K562 (cell line): ENCODE data around the gene LRRC8E. TPM values are rescaled to one million over a fixed set of nuclear protein-coding genes. Genes with fewer than 3 reads are reported as not detected.
A peak's percentile ranks its signal among the peaks of the same experiment; 100 is the strongest.

Experiments used
- BRD4 ChIP-seq: fragments of 200-600 bp; sonication (generic); IDR thresholded peaks from 2 replicates; pipeline ENCODE4 v1.6.1; 2017; ENCODE audit warnings: inconsistent platforms
- CHD1 ChIP-seq: fragments of 200-600 bp; sonication (generic); IDR thresholded peaks from one replicate; pipeline ENCODE4 v1.6.1; 2012; ENCODE audit warnings: mild to moderate bottlenecking, moderate library complexity, low read length, inconsistent platforms
- ELF2 ChIP-seq: fragments of 250-450 bp; sonication (Bioruptor Pico); IDR thresholded peaks from 2 replicates; pipeline ENCODE4 v1.5.0; 2021; ENCODE audit warnings: mild to moderate bottlenecking
- HNRNPH1 ChIP-seq: fragments of 200-400 bp; formaldehyde crosslinking; optimal IDR thresholded peaks from 2 replicates; pipeline ENCODE3; 2017; ENCODE audit warnings: low read depth, mild to moderate bottlenecking, low read length, moderate library complexity
- HNRNPK ChIP-seq: fragments of 200-400 bp; formaldehyde crosslinking; IDR thresholded peaks from one replicate; pipeline ENCODE4 v1.6.1; 2018; ENCODE audit warnings: mild to moderate bottlenecking, low read depth, low read length; ENCODE audit not compliant: poor library complexity, severe bottlenecking
- MCM7 ChIP-seq, 2 experiments: fragments of 450-650 bp; IDR thresholded peaks; 2 replicates each; pipeline ENCODE4 v1.6.1; 2016 to 2018
- NCOA6 ChIP-seq: fragments of 450-650 bp; IDR thresholded peaks from 2 replicates; pipeline ENCODE4 v1.6.1; 2017; ENCODE audit warnings: mild to moderate bottlenecking
- NELFE ChIP-seq: IDR thresholded peaks from 2 replicates; pipeline ENCODE4 v1.6.1; 2011; ENCODE audit warnings: mild to moderate bottlenecking; ENCODE audit not compliant: insufficient read depth, insufficient read length
- POLR2AphosphoS5 ChIP-seq: IDR thresholded peaks from 2 replicates; pipeline ENCODE4 v1.6.1; 2011; ENCODE audit warnings: mild to moderate bottlenecking, low read depth, low read length, moderate library complexity; ENCODE audit not compliant: control insufficient read depth, insufficient read depth
- POLR3A ChIP-seq: IDR thresholded peaks from 2 replicates; pipeline ENCODE4 v1.6.1; 2011; ENCODE audit warnings: borderline replicate concordance, mild to moderate bottlenecking, moderate library complexity; ENCODE audit not compliant: insufficient read length, insufficient read depth; ENCODE audit errors: extremely low read depth
- SRSF3 ChIP-seq: fragments of 200-400 bp; formaldehyde crosslinking; IDR thresholded peaks from 2 replicates; pipeline ENCODE4 v1.6.1; 2016; ENCODE audit warnings: mild to moderate bottlenecking, low read length, moderate library complexity; ENCODE audit not compliant: insufficient read depth
- ZBTB17 ChIP-seq: fragments of 450-650 bp; formaldehyde crosslinking; IDR thresholded peaks from 2 replicates; pipeline ENCODE4 v1.4.0; 2020; ENCODE audit warnings: mild to moderate bottlenecking
- ZNF121 ChIP-seq: sonication (generic); formaldehyde crosslinking; conservative IDR thresholded peaks from 2 replicates; pipeline ENCODE4 v1.8.0; 2022; ENCODE audit warnings: missing genetic modification reagents
- ZNF778 ChIP-seq: fragments of 450-650 bp; formaldehyde crosslinking; IDR thresholded peaks from 2 replicates; pipeline ENCODE4 v1.4.0; 2020; ENCODE audit warnings: mild to moderate bottlenecking, moderate library complexity
- polyA plus RNA-seq, 8 experiments: library from polyadenylated mRNA; depleted of rRNA in 4 of 8; stranded (reverse) in 5 of 8; unstranded in 3 of 8; fragments of >200 nt; fragmentation: Nextera tagmentation in 2 of 8; fragmentation: Illumina TruSeq in 1 of 8; extraction: Ambion mirVana in 2 of 8; extraction: Trizol in 1 of 8; gene quantifications; 2 replicates each; pipeline versions ENCODE4 v1.2.1 to v1.2.3, GENCODE V29; 2011 to 2014; ENCODE audit warnings: inconsistent platforms in 1 of 8, missing spikeins in 1 of 8
- total RNA-seq, 7 experiments: library from RNA; depleted of rRNA in 6 of 7; stranded (reverse); fragments of >200 nt in 6 of 7; fragmentation: Illumina TruSeq in 2 of 7; extraction: Trizol in 2 of 7; gene quantifications; 2 replicates each; pipeline versions ENCODE4 v1.2.1 to v1.2.3, GENCODE V29; 2011 to 2021; ENCODE audit warnings: low replicate concordance in 1 of 7
- TF ChIP-seq, protein P1 (sequence below): fragments of 250-450 bp; sonication (Bioruptor Pico); IDR thresholded peaks from 2 replicates; pipeline ENCODE4 v1.5.0; 2021; ENCODE audit warnings: mild to moderate bottlenecking, borderline replicate concordance
- TF ChIP-seq, protein P2 (sequence below): sonication (generic); formaldehyde crosslinking; IDR thresholded peaks from 2 replicates; pipeline ENCODE4 v1.9.0; 2022; ENCODE audit warnings: mild to moderate bottlenecking, missing genetic modification reagents
- TF ChIP-seq, protein P3 (sequence below): fragments of 250-450 bp; sonication (Bioruptor Pico); IDR thresholded peaks from 2 replicates; pipeline ENCODE4 v1.5.0; 2021; ENCODE audit warnings: mild to moderate bottlenecking, moderate library complexity
- TF ChIP-seq, protein P4 (sequence below): sonication (generic); formaldehyde crosslinking; IDR thresholded peaks from 2 replicates; pipeline ENCODE4 v1.8.1; 2023; ENCODE audit warnings: mild to moderate bottlenecking, missing genetic modification reagents

LRRC8E gene
- total and polyA plus RNA-seq, 9 of the 15 experiments (the other 6 are each of a cell fraction or from before 2014, with no cell fraction given): 0.08 to 5.7 (median 3.5) TPM; not detected in 1

DNA sequence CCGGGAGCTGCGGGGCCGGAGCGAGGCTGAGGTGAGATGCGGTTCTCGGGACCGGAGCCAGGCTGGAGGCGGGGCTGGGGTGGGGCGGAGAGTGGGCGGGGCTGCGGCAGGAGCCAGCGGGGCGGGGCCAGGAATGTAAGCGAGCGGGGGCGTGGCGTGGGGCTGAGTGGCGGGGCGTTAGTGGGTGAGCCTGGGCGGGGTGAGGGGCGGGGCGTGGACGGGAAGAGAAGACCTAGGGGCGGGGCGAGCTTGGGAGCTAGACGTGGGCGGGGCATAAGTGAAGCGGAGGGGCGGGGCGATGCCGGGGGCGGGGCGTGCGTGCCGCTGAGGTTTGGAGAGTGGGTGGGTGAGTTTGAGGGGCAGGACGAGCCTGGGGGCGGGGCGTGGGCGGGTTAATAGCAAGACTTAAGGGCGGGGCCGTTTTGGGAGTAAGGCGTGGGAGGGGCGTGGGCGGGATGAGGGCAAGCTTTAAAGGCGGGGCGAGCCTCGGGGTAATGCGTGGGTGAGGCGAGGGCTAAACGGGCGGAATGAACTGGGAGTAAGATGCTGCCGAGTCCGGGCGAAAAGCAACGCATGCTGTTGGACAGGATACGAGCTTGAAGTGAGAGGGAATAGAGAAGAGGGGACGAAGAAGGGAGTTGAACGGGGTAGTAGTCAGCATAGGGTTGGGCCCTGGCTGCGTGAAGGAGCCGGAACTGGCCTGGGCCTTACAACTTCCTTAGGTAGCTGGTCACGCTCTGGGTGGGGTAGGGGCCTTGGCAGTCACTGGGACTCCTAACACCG lies 32.4 kb downstream of the LRRC8E start (continued):
- no peak for TF ChIP-seq POLR3A
- TF ChIP-seq SRSF3: no peak
- no peak for TF ChIP-seq BRD4
- no peak for TF ChIP-seq ZNF121
- no peak for TF ChIP-seq HNRNPK
- TF ChIP-seq NCOA6: no peak
- no peak for TF ChIP-seq ZNF778 (CRISPR knock-in tag)
- TF ChIP-seq MCM7 (IDR thresholded peaks at IDR 0.05): no peak
- peak; percentile 63 for TF ChIP-seq ELF2 (CRISPR knock-in tag)
- TF ChIP-seq, protein P1, sequence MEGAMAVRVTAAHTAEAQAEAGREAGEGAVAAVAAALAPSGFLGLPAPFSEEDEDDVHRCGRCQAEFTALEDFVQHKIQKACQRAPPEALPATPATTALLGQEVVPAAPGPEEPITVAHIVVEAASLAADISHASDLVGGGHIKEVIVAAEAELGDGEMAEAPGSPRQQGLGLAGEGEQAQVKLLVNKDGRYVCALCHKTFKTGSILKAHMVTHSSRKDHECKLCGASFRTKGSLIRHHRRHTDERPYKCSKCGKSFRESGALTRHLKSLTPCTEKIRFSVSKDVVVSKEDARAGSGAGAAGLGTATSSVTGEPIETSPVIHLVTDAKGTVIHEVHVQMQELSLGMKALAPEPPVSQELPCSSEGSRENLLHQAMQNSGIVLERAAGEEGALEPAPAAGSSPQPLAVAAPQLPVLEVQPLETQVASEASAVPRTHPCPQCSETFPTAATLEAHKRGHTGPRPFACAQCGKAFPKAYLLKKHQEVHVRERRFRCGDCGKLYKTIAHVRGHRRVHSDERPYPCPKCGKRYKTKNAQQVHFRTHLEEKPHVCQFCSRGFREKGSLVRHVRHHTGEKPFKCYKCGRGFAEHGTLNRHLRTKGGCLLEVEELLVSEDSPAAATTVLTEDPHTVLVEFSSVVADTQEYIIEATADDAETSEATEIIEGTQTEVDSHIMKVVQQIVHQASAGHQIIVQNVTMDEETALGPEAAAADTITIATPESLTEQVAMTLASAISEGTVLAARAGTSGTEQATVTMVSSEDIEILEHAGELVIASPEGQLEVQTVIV (CRISPR knock-in tag): no peak
- no peak for TF ChIP-seq CHD1
- TF ChIP-seq ZBTB17 (CRISPR knock-in tag): no peak
- peak; percentile 68 for TF ChIP-seq POLR2AphosphoS5
- TF ChIP-seq NELFE: no peak
- no peak for TF ChIP-seq HNRNPH1
- TF ChIP-seq, protein P2, sequence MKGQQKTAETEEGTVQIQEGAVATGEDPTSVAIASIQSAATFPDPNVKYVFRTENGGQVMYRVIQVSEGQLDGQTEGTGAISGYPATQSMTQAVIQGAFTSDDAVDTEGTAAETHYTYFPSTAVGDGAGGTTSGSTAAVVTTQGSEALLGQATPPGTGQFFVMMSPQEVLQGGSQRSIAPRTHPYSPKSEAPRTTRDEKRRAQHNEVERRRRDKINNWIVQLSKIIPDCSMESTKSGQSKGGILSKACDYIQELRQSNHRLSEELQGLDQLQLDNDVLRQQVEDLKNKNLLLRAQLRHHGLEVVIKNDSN: no peak
- TF ChIP-seq, protein P3, sequence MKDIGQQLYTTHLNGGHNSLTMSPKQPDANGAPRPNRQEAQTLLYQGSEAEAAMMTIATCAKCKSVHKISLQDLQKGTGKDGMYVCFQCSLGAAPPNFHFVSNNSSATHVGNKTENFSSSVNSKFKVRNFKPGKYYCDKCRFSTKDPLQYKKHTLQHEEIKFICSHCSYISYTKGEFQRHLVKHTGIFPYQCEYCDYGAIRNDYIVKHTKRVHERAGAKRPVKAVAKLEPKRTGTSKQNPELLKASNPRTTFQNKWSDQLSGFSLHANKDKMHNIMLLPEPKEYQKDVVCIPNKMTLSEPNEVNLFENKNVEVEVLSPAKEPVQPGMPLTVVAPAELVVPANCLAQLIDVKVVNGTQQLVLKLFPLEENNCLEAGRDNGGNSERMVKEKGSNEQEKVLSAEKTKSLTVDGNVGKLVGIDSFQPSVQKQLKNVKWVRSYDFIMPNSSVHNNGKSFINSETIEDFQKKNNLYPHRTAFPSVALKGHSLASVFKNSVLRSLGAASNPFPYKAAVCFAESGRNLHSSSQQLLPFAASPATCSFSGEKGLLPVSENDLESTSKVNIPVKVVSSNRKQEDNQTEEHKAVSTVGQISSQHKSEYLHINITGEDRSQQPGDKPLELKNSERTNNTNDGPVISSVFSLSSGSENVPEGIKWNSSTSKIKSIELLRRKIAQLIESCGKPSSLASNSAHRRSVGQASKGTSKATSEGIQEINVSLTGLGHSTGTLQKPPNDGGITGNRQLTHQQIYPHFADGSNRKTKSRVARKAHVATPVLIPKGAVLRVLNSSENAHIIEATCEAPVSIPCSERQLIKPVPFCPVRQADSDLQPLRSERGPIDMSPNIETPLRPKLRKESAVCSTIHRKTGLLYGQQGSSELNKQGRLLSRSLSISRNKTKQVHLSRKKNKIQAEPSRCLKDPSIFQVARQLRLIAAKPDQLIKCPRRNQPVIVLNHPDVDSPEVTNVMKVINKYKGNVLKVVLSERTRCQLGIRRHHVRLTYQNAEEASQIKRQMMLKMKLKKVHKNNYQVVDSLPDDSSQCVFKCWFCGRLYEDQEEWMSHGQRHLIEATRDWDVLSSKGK (CRISPR knock-in tag): no peak
- TF ChIP-seq, protein P4, sequence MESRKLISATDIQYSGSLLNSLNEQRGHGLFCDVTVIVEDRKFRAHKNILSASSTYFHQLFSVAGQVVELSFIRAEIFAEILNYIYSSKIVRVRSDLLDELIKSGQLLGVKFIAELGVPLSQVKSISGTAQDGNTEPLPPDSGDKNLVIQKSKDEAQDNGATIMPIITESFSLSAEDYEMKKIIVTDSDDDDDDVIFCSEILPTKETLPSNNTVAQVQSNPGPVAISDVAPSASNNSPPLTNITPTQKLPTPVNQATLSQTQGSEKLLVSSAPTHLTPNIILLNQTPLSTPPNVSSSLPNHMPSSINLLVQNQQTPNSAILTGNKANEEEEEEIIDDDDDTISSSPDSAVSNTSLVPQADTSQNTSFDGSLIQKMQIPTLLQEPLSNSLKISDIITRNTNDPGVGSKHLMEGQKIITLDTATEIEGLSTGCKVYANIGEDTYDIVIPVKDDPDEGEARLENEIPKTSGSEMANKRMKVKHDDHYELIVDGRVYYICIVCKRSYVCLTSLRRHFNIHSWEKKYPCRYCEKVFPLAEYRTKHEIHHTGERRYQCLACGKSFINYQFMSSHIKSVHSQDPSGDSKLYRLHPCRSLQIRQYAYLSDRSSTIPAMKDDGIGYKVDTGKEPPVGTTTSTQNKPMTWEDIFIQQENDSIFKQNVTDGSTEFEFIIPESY (CRISPR knock-in tag): no peak
